ENCODE data around the gene NLK.

Gene NLK

GRCh38 chr17:28081467-28081866, 39.0 kb downstream of the NLK start:
- no peak overlapping the region for H3K4me3 ChIP-seq (ENCODE audit: low read depth, low read length)
- TF ChIP-seq CTCF (IDR thresholded peaks at IDR 0.05; ENCODE audit: insufficient read depth, low read depth, low read length, missing control alignments), result no peak
- DNase-seq (ENCODE audit: low read depth), result no peak

GRCh38 chr17:28085766-28086165, 43.3 kb downstream of the NLK start:
- no peak overlapping the region for H3K4me3 ChIP-seq (ENCODE audit: low read depth, low read length)
- TF ChIP-seq CTCF (IDR thresholded peaks at IDR 0.05; ENCODE audit: insufficient read depth, low read depth, low read length, missing control alignments), result no peak
- DNase-seq (ENCODE audit: low read depth), result no peak

GRCh38 chr17:28086519-28086918, 44.0 kb downstream of the NLK start:
- DNase-seq (ENCODE audit: low read depth), result no peak
- no peak overlapping the region for H3K4me3 ChIP-seq (ENCODE audit: low read depth, low read length)
- TF ChIP-seq CTCF (IDR thresholded peaks at IDR 0.05; ENCODE audit: insufficient read depth, low read depth, low read length, missing control alignments), result no peak

- no peak overlapping the region for H3K4me3 ChIP-seq (ENCODE audit: low read depth, low read length)
- TF ChIP-seq CTCF (IDR thresholded peaks at IDR 0.05; ENCODE audit: insufficient read depth, low read depth, low read length, missing control alignments), result no peak
- no peak for DNase-seq (ENCODE audit: low read depth)
Measured at GRCh38 chr17:28087743-28088142, 45.3 kb downstream of the NLK start.

- no peak for TF ChIP-seq CTCF (IDR thresholded peaks at IDR 0.05; ENCODE audit: insufficient read depth, low read depth, low read length, missing control alignments)
- DNase-seq (ENCODE audit: low read depth), result no peak
Measured at GRCh38 chr17:28090551-28090950, 48.1 kb downstream of the NLK start.

GRCh38 chr17:28092088-28092487, 49.6 kb downstream of the NLK start:
- TF ChIP-seq CTCF (IDR thresholded peaks at IDR 0.05; ENCODE audit: insufficient read depth, low read depth, low read length, missing control alignments), result no peak
- no peak overlapping the region for H3K4me3 ChIP-seq (ENCODE audit: low read depth, low read length)
- DNase-seq (ENCODE audit: low read depth), result no peak

More at GRCh38 chr17:28090551-28090950, 48.1 kb downstream of the NLK start:
- H3K4me3 ChIP-seq (ENCODE audit: low read depth, low read length), result no peak overlapping the region

GRCh38 chr17:28093999-28094716, 51.7 kb downstream of the NLK start:
- DNase-seq (ENCODE audit: low read depth), result no peak

More at GRCh38 chr17:28093999-28094716, 51.7 kb downstream of the NLK start:
- no peak overlapping the region for H3K4me3 ChIP-seq (ENCODE audit: low read depth, low read length)
- no peak for TF ChIP-seq CTCF (IDR thresholded peaks at IDR 0.05; ENCODE audit: insufficient read depth, low read depth, low read length, missing control alignments)

Measured in GM12865 (cell line).